HG02870 (cell line): ENCODE measurements around the gene HMBS.
A peak's percentile ranks its signal among the peaks of the same experiment; 100 is the strongest.
"Not testable (repeated sequence)": the region's sequence is repeated elsewhere in the genome, so short reads cannot be mapped to it uniquely, and the experiment has no call there.

Experiments
- ATAC-seq: cut with Tn5 transposase; IDR thresholded peaks from one replicate; pipeline ENCODE4 v1.9.1; 2021; ENCODE audit warnings: mild to moderate bottlenecking, moderate library complexity; ENCODE audit not compliant: unreplicated experiment

Gene HMBS

GRCh38 chr11:119118227-119118626 lies 33.5 kb downstream of the HMBS start:
- no peak for ATAC-seq

GRCh38 chr11:119118946-119119345 lies 34.3 kb downstream of the HMBS start:
- no peak for ATAC-seq

GRCh38 chr11:119120639-119121007 lies 35.9 kb downstream of the HMBS start:
- ATAC-seq, result no peak

DNA sequence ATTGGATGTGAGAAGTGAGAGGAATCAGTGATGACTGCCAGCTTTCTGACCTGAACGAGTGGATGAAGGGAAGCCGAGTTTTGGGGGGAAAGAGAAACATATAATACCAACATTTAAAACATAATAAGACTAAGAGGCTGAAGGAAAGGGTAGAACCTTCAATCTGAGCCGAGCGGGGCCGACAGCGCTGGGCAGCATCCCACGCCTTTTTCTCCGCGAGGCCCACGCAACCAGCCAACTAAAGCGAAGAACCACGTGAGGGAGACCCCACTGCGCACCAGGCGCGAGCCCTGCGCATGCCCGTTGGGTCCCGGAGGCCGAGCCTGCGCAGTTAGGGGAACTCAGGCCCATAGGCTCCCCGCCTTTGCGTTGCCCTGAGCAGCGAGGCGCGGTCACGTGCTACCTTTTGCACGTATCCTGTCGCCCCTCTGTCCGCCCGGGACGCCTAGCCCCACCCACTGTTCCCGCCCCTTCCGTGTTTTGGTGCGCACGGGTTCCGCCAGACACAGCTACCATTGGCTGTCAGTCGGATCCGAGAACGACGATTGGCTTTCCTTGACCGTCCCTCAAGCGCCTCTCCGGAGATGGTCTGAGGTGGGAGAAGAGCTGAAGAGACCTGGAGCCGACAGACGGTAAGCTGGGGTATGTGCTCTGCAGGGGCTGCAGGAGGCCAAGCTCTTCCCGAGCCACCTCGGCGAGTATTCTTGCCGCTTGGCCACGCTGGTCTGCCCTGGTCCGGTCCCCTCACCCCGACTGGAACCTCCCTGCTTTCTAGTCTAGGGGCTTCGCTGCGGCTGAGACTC lies 36.5 kb downstream of the HMBS start, which contains the start of gene HINFP:
Gene HINFP (plus strand): TSS at position 573 of the 803 bp plus-strand sequence. CDS start 5,365 bp downstream, outside the sequence.
- peak; percentile 96 for ATAC-seq

GRCh38 chr11:119121811-119122124 lies 37.1 kb downstream of the HMBS start:
- ATAC-seq, result no peak

DNA sequence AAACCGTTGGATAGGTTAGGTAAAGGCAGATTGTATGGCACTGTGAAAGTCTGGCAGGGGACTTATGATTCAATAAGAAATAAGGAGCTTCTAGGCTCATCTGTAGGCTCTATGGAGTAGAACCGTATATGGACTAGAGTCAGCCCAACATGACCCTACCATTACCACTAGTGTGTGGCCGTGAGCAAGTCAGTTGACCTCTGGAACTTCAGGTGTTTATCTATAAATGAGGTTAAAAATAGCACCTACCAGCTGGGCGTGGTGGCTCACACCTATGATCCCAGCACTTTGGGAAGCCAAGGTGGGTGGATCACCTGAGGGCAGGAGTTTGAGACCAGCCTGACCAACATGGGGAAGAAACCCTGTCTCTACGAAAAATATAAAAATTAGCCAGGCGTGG lies 41.1 kb downstream of the HMBS start:
- ATAC-seq, result no peak

- ATAC-seq, result no peak
Measured at GRCh38 chr11:119126675-119127268, 42.1 kb downstream of the HMBS start.

- ATAC-seq, result no peak
Measured at GRCh38 chr11:119130662-119131061, 46.0 kb downstream of the HMBS start.

GRCh38 chr11:119134389-119134978 lies 49.8 kb downstream of the HMBS start:
- ATAC-seq, result no peak

DNA sequence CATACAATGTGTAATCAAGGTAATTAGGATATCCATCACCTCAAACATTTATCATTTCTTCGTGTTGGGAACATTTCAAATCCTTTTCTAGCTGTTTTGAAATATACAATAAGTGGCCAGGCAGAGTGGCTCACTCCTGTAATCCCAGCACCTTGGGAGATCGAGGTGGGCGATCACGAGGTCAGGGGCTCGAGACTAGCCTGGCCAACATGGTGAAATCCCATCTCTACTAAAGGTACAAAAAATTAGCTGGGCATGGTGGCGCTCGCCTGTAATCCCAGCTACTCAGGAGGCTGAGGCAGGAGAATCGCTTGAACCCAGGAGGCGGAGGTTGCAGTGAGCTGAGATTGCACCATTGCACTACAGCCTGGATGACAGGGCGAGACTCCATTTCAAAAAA lies 54.6 kb downstream of the HMBS start:
- ATAC-seq, result not testable (repeated sequence)
